GM18519 (cell line): ENCODE results near the gene CDC42.

ENCODE experiments used
- ATAC-seq: cut with Tn5 transposase; IDR thresholded peaks from one replicate; pipeline ENCODE4 v1.9.1; 2021; ENCODE audit warnings: mild to moderate bottlenecking, moderate library complexity; ENCODE audit not compliant: unreplicated experiment, low FRiP score

The CDC42 gene

GRCh38 chr1:22104865-22105437 is 52.4 kb downstream of the CDC42 start:
- no peak for ATAC-seq

- ATAC-seq = no peak
Measured at GRCh38 chr1:22105611-22106207, 53.2 kb downstream of the CDC42 start.

- ATAC-seq = no peak
Measured at GRCh38 chr1:22107126-22107525, 54.6 kb downstream of the CDC42 start.

- ATAC-seq = no peak
Measured at GRCh38 chr1:22108339-22109105, 56.0 kb downstream of the CDC42 start.

- no peak for ATAC-seq
Measured at GRCh38 chr1:22110016-22110415, 57.5 kb downstream of the CDC42 start.

GRCh38 chr1:22111115-22111514 is 58.6 kb downstream of the CDC42 start:
- no peak for ATAC-seq

GRCh38 chr1:22111620-22112019 is 59.1 kb downstream of the CDC42 start:
- ATAC-seq = no peak

GRCh38 chr1:22112554-22112953 is 60.0 kb downstream of the CDC42 start:
- ATAC-seq = no peak

GRCh38 chr1:22114083-22115012 is 61.8 kb downstream of the CDC42 start:
- ATAC-seq = no peak

GRCh38 chr1:22115286-22115685 is 62.8 kb downstream of the CDC42 start:
- no peak for ATAC-seq

- no peak for ATAC-seq
Measured at GRCh38 chr1:22117238-22117637, 64.7 kb downstream of the CDC42 start.

- no peak for ATAC-seq
Measured at GRCh38 chr1:22117851-22118250, 65.3 kb downstream of the CDC42 start.

- ATAC-seq = no peak
Measured at GRCh38 chr1:22118291-22118992, 65.9 kb downstream of the CDC42 start.

- no peak for ATAC-seq
Measured at GRCh38 chr1:22119626-22120468, 67.3 kb downstream of the CDC42 start.

GRCh38 chr1:22120469-22120790 is 67.9 kb downstream of the CDC42 start:
- ATAC-seq = no peak

GRCh38 chr1:22121421-22121911 is 69.0 kb downstream of the CDC42 start:
- no peak for ATAC-seq

GRCh38 chr1:22122273-22123070 is 70.0 kb downstream of the CDC42 start:
- no peak for ATAC-seq

GRCh38 chr1:22123071-22123390 is 70.5 kb downstream of the CDC42 start:
- no peak for ATAC-seq
